KMS-11 (cell line): ENCODE data around the gene TOR4A.

ENCODE experiments used
- H2AFZ ChIP-seq: fragments of 200-600 bp; sonication (generic); 2 replicates; pipeline ENCODE4 v1.6.1; 2016; ENCODE audit warnings: antibody characterized with exemption, mixed run types, low read depth
- H3K27ac ChIP-seq: fragments of 200-600 bp; sonication (generic); 2 replicates; pipeline ENCODE4 v1.6.1; 2016; ENCODE audit warnings: mild to moderate bottlenecking, mixed run types
- H3K27me3 ChIP-seq: fragments of 200-600 bp; sonication (generic); 2 replicates; pipeline ENCODE4 v1.6.1; 2017; ENCODE audit warnings: mild to moderate bottlenecking, low read depth, mixed run types, moderate library complexity; ENCODE audit not compliant: insufficient read depth
- H3K36me3 ChIP-seq: fragments of 200-600 bp; sonication (generic); 2 replicates; pipeline ENCODE4 v1.6.1; 2017; ENCODE audit warnings: mild to moderate bottlenecking, mixed run types; ENCODE audit not compliant: insufficient read depth
- H3K4me1 ChIP-seq: fragments of 200-600 bp; sonication (generic); 2 replicates; pipeline ENCODE4 v1.6.1; 2016; ENCODE audit warnings: mild to moderate bottlenecking, low read depth, mixed run types; ENCODE audit not compliant: poor library complexity, severe bottlenecking
- H3K4me2 ChIP-seq: fragments of 200-600 bp; sonication (generic); 2 replicates; pipeline ENCODE4 v1.7.0; 2016; ENCODE audit warnings: mild to moderate bottlenecking, mixed run types
- H3K4me3 ChIP-seq: fragments of 200-600 bp; sonication (generic); IDR thresholded peaks from 2 replicates; pipeline ENCODE4 v1.6.1; 2017; ENCODE audit warnings: low read depth, low read length, mixed read lengths; ENCODE audit not compliant: insufficient read depth
- H3K79me2 ChIP-seq: fragments of 200-600 bp; sonication (generic); 2 replicates; pipeline ENCODE4 v1.6.1; 2016; ENCODE audit warnings: low read depth, mixed run types; ENCODE audit not compliant: insufficient read depth
- H3K9ac ChIP-seq: fragments of 200-600 bp; sonication (generic); 2 replicates; pipeline ENCODE4 v1.6.1; 2016; ENCODE audit warnings: mild to moderate bottlenecking, mixed run types
- H4K20me1 ChIP-seq: fragments of 200-600 bp; sonication (generic); 2 replicates; pipeline ENCODE4 v1.6.1; 2016; ENCODE audit warnings: mild to moderate bottlenecking, mixed run types; ENCODE audit not compliant: insufficient read depth
- TF ChIP-seq, protein P1 (sequence below): fragments of 200-600 bp; sonication (generic); conservative IDR thresholded peaks from 2 replicates; pipeline ENCODE4 v1.6.1; 2017; ENCODE audit warnings: low read depth, mild to moderate bottlenecking, antibody characterized with exemption, low read length, moderate library complexity, mixed read lengths

Gene TOR4A

DNA sequence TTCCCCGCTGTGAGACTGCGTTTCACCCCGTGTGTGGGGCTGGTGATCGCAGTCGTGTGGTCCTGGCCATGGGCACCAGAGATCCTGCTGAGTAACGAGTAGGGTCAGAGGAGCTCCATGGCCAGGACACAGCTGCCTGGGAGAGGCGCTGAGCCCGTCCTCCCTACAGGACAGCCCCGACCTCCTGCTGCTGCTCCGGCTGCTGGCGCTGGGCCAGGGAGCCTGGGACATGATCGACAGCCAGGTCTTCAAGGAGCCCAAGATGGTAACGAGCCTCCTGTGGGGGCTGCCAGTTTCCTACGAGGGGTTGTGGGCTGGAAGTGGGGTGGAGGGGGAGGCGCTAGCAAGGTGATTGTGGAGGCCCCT, 11.4 kb upstream of the TOR4A start:
- TF ChIP-seq, protein P1, sequence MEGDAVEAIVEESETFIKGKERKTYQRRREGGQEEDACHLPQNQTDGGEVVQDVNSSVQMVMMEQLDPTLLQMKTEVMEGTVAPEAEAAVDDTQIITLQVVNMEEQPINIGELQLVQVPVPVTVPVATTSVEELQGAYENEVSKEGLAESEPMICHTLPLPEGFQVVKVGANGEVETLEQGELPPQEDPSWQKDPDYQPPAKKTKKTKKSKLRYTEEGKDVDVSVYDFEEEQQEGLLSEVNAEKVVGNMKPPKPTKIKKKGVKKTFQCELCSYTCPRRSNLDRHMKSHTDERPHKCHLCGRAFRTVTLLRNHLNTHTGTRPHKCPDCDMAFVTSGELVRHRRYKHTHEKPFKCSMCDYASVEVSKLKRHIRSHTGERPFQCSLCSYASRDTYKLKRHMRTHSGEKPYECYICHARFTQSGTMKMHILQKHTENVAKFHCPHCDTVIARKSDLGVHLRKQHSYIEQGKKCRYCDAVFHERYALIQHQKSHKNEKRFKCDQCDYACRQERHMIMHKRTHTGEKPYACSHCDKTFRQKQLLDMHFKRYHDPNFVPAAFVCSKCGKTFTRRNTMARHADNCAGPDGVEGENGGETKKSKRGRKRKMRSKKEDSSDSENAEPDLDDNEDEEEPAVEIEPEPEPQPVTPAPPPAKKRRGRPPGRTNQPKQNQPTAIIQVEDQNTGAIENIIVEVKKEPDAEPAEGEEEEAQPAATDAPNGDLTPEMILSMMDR: no peak
- Histone ChIP-seq H4K20me1 (no peaks in the 10 kb centered on the region), H3K4me1 (peaks cover 16% of the 10 kb centered on the region), H3K27ac (no peak overlapping the region), H3K4me2 (no peak overlapping the region), H3K79me2 (no peaks in the 10 kb centered on the region), H3K36me3 (no peaks in the 10 kb centered on the region), H3K27me3 (no peaks in the 10 kb centered on the region), H3K4me3 (no peak overlapping the region), H3K9ac (no peak overlapping the region), H2AFZ (no peak overlapping the region)

GRCh38 chr9:137266585-137267453, 10.7 kb upstream of the TOR4A start:
- TF ChIP-seq, protein P1: no peak
- no peak overlapping the region for H2AFZ ChIP-seq
- peaks cover 22% of the 10 kb centered on the region for H3K4me1 ChIP-seq
- no peaks in the 10 kb centered on the region for H3K27me3 ChIP-seq
- H4K20me1 ChIP-seq: no peaks in the 10 kb centered on the region
- no peak overlapping the region for H3K9ac ChIP-seq
- no peak overlapping the region for H3K4me3 ChIP-seq
- H3K79me2 ChIP-seq: no peaks in the 10 kb centered on the region
- H3K4me2 ChIP-seq: no peak overlapping the region
- no peak overlapping the region for H3K27ac ChIP-seq
- no peaks in the 10 kb centered on the region for H3K36me3 ChIP-seq

DNA sequence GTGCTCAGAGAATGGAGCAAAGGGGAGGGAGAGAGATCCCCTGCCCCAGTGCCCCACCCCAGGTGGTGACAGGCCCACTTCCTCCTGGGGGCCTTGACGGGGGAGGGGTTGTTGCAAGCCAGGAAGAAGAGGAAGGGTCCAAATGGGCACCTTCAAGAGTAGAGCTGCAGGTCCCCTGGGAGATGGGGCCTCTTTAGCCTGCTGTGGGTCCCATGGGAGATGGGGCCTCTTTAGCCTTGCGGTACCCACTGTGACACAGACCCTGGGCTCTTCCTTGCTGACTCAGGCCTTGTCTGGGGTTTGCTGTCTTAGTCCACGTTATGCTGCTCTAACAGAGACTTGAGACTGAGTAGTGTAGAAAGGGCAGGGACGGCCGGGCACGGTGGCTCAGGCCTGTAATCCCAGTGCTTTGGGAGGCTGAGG, 9.6 kb upstream of the TOR4A start:
- Histone ChIP-seq H4K20me1 (no peaks in the 10 kb centered on the region), H3K4me1 (peaks cover 26% of the 10 kb centered on the region), H2AFZ (no peak overlapping the region), H3K36me3 (no peaks in the 10 kb centered on the region), H3K27ac (no peak overlapping the region), H3K9ac (no peak overlapping the region), H3K27me3 (no peaks in the 10 kb centered on the region), H3K4me2 (no peak overlapping the region), H3K4me3 (no peak overlapping the region), H3K79me2 (no peaks in the 10 kb centered on the region)
- TF ChIP-seq, protein P1: no peak

DNA sequence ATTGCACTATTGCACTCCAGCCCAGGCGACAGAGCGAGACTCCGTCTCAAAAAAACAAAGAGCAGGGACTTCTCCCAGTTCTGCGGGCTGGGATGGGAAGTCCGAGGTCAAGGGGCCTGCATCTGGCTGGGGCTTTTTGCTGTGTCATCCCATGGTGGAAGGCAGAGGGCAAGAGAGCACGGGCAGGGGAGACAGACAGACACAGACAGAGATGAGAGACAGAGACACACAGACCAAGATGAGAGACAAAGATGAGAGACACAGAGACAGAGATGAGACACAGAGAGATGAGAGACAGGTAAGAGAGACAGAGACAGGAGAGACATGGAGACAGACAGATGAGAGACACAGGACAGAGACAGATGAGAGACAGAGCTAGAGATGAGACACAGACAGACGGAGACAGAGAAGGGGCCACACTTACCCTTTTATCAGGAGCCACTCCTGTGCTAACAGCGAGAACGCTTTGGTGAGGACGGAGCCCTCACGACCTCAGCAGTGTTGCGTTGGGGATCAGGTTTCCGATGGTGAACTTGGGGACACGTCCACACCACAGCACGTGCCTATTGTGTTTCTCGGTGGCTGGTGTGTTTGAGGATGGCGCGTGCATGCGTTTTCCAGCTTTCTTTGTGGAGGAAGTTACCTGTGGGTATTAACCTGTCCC, 8.9 kb upstream of the TOR4A start:
- Histone ChIP-seq H3K4me2 (no peak overlapping the region), H3K79me2 (no peaks in the 10 kb centered on the region), H3K27ac (no peak overlapping the region), H3K4me3 (no peak overlapping the region), H3K9ac (no peak overlapping the region), H3K4me1 (peaks cover 26% of the 10 kb centered on the region), H2AFZ (no peak overlapping the region), H3K27me3 (no peaks in the 10 kb centered on the region), H3K36me3 (no peaks in the 10 kb centered on the region), H4K20me1 (no peaks in the 10 kb centered on the region)
- TF ChIP-seq, protein P1: no peak
